AG10803 (cell line): ENCODE measurements around the gene TMEM92.
A peak's percentile ranks its signal among the peaks of the same experiment; 100 is the strongest.
"Not testable (repeated sequence)": the region's sequence is repeated elsewhere in the genome, so short reads cannot be mapped to it uniquely, and the experiment has no call there.

Experiments used
- DNase-seq: peaks from one replicate; pipeline ENCODE4 v3.0.0; 2010; ENCODE audit warnings: low read depth
- H3K4me3 ChIP-seq: 2 replicates; pipeline ENCODE4 v1.5.1; 2011; ENCODE audit warnings: mild to moderate bottlenecking, low read length, control low read depth
- CTCF ChIP-seq: conservative IDR thresholded peaks from 2 replicates; pipeline ENCODE4 v1.5.1; 2011; ENCODE audit warnings: mild to moderate bottlenecking, low read length, control low read depth, inconsistent platforms

Gene TMEM92

GRCh38 chr17:50268026-50268425, 6.2 kb upstream of the TMEM92 start:
- peak overlapping the region; percentile 18 for H3K4me3 ChIP-seq
- no peak for TF ChIP-seq CTCF
- no peak for DNase-seq

- no peak for TF ChIP-seq CTCF
- no peak overlapping the region; the same call in 1 of the 2 replicates for H3K4me3 ChIP-seq
- DNase-seq: no peak
Measured at GRCh38 chr17:50268743-50269275, 5.5 kb upstream of the TMEM92 start.

- DNase-seq: peak; percentile 82
- peak overlapping the region; percentile 66 for H3K4me3 ChIP-seq
Measured at GRCh38 chr17:50269477-50270434, 4.5 kb upstream of the TMEM92 start.

GRCh38 chr17:50270435-50271362, 3.6 kb upstream of the TMEM92 start:
- peak overlapping the region; percentile 66 for H3K4me3 ChIP-seq
- no peak for TF ChIP-seq CTCF
- DNase-seq: peak; percentile 90

More at GRCh38 chr17:50269477-50270434, 4.5 kb upstream of the TMEM92 start:
- TF ChIP-seq CTCF: peak; percentile 92

GRCh38 chr17:50271363-50271750, 2.9 kb upstream of the TMEM92 start:
- H3K4me3 ChIP-seq: peak overlapping the region; percentile 66
- not testable (repeated sequence) for DNase-seq

- no peak for TF ChIP-seq CTCF
- DNase-seq: no peak
- peak overlapping the region; percentile 71 for H3K4me3 ChIP-seq
Measured at GRCh38 chr17:50272246-50272645, 2.0 kb upstream of the TMEM92 start.
